ENCODE results near the gene TSC1. TPM values are rescaled to one million over a fixed set of nuclear protein-coding genes. Genes with fewer than 3 reads are reported as not detected.

TSC1 gene
- total RNA-seq, 1 donor from 2014 or later, result 50.9 TPM

GRCh38 chr9:132912131-132912530 is 32.3 kb downstream of the TSC1 start:
- Mint-ChIP-seq H3K4me3 (no peak overlapping the region), H3K4me1 (no peaks in the 10 kb centered on the region), H3K9me3 (no peaks in the 10 kb centered on the region), H3K27ac (ENCODE audit: unreplicated experiment) (no peak overlapping the region), H3K27me3 (ENCODE audit: low read depth) (no peaks in the 10 kb centered on the region), H3K36me3 (ENCODE audit: low read depth) (peaks cover 12% of the 10 kb centered on the region)
- no peak for TF ChIP-seq CTCF (conservative IDR thresholded peaks at IDR 0.05)
- no peak for DNase-seq (ENCODE audit: low read depth, low spot score)

- no peaks in the 10 kb centered on the region for H3K9me3 Mint-ChIP-seq
- DNase-seq (ENCODE audit: low read depth, low spot score), result no peak
- no peaks in the 10 kb centered on the region for H3K27me3 Mint-ChIP-seq (ENCODE audit: low read depth)
- no peak for TF ChIP-seq CTCF (conservative IDR thresholded peaks at IDR 0.05)
- H3K4me1 Mint-ChIP-seq, result no peaks in the 10 kb centered on the region
- no peak overlapping the region for H3K4me3 Mint-ChIP-seq
- peaks cover 12% of the 10 kb centered on the region for H3K36me3 Mint-ChIP-seq (ENCODE audit: low read depth)
- H3K27ac Mint-ChIP-seq (ENCODE audit: unreplicated experiment), result no peak overlapping the region
Observed at GRCh38 chr9:132910376-132910775, 34.0 kb downstream of the TSC1 start.

- no peak for DNase-seq (ENCODE audit: low read depth, low spot score)
- TF ChIP-seq CTCF (conservative IDR thresholded peaks at IDR 0.05), result no peak
- H3K4me1 Mint-ChIP-seq, result no peaks in the 10 kb centered on the region
- peaks cover 12% of the 10 kb centered on the region for H3K36me3 Mint-ChIP-seq (ENCODE audit: low read depth)
- no peaks in the 10 kb centered on the region for H3K27me3 Mint-ChIP-seq (ENCODE audit: low read depth)
- H3K9me3 Mint-ChIP-seq, result no peaks in the 10 kb centered on the region
- H3K27ac Mint-ChIP-seq (ENCODE audit: unreplicated experiment), result no peak overlapping the region
- H3K4me3 Mint-ChIP-seq, result no peak overlapping the region
Observed at GRCh38 chr9:132909311-132909710, 35.1 kb downstream of the TSC1 start.

DNA sequence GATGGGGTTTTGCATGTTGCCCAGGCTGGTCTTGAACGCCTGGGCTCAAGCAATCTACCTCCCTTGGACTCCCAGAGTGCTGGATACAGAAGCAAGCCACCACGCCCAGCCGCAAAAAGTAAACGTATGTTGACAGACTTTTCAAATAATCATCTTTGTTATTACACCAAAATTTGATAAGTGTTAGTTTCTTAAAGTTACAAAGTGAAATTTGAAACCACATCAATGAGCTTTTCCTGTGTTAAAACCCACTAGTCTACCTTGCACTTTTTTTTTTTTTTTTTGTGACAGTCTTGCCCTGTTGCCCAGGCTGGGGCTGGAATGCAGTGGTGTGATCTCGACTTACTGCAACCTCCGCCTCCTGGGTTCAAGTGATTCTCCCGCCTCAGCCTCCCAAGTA is 35.8 kb downstream of the TSC1 start:
- H3K27ac Mint-ChIP-seq (ENCODE audit: unreplicated experiment), result no peak overlapping the region
- TF ChIP-seq CTCF (conservative IDR thresholded peaks at IDR 0.05), result no peak
- no peaks in the 10 kb centered on the region for H3K27me3 Mint-ChIP-seq (ENCODE audit: low read depth)
- no peaks in the 10 kb centered on the region for H3K9me3 Mint-ChIP-seq
- no peaks in the 10 kb centered on the region for H3K4me1 Mint-ChIP-seq
- peaks cover 12% of the 10 kb centered on the region for H3K36me3 Mint-ChIP-seq (ENCODE audit: low read depth)
- DNase-seq (ENCODE audit: low read depth, low spot score), result no peak
- no peak overlapping the region for H3K4me3 Mint-ChIP-seq

GRCh38 chr9:132905726-132906125 is 38.7 kb downstream of the TSC1 start:
- H3K27ac Mint-ChIP-seq (ENCODE audit: unreplicated experiment), result no peak overlapping the region
- no peak for TF ChIP-seq CTCF (conservative IDR thresholded peaks at IDR 0.05)
- H3K36me3 Mint-ChIP-seq (ENCODE audit: low read depth), result peaks cover 8% of the 10 kb centered on the region

More at GRCh38 chr9:132905726-132906125, 38.7 kb downstream of the TSC1 start:
- Mint-ChIP-seq H3K9me3 (no peaks in the 10 kb centered on the region), H3K4me1 (peaks cover 6% of the 10 kb centered on the region), H3K4me3 (no peak overlapping the region), H3K27me3 (ENCODE audit: low read depth) (no peaks in the 10 kb centered on the region)
- DNase-seq (ENCODE audit: low read depth, low spot score), result no peak

Measured in neural crest cell (in vitro differentiated cells).